ENCODE measurements around the gene COPZ2. TPM values are rescaled to one million over a fixed set of nuclear protein-coding genes. Genes with fewer than 3 reads are reported as not detected.

The COPZ2 gene
- total RNA-seq, 1 experiment from 2014 or later: not detected

DNA sequence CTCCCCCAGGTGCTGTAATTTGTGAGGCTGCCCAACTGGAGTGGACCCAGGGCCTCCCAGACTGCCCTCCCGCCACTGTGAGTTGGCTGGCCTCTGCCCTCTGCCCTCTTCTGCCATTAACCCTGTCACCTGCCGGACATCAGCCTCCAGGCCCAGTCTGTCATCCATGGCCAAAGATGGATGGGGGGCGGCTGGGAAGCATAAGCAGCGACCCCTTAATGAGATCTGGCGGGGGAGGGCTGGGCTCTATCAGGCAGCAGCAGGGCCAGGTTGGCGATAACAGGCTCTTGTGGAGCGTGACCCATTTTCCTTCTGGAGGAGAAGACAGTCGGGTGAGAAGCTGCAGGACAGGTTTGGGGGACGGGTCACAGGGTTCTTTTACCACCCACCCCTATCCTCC lies 41.4 kb downstream of the COPZ2 start:
- Histone ChIP-seq H3K27me3 (replicated peaks; ENCODE audit: insufficient read depth, low read depth, low read length, poor library complexity) (no peaks in the 10 kb centered on the region), H3K9me3 (ENCODE audit: low read depth, low read length, poor library complexity, severe bottlenecking) (no peaks in the 10 kb centered on the region), H3K4me1 (ENCODE audit: insufficient read depth, low read length, poor library complexity, severe bottlenecking) (peaks cover 17% of the 10 kb centered on the region), H3K4me3 (ENCODE audit: low read depth, low read length, poor library complexity, severe bottlenecking) (no peak overlapping the region), H3K36me3 (ENCODE audit: insufficient read depth, low read length, poor library complexity, severe bottlenecking) (no peaks in the 10 kb centered on the region), H3K27ac (ENCODE audit: low read depth, low read length, poor library complexity, severe bottlenecking) (no peak overlapping the region)
- CTCF ChIA-PET: no interaction called here
- POLR2A ChIA-PET (ENCODE audit: low non-redundant PET): no interaction called here
- DNase-seq (ENCODE audit: low spot score): no peak
- intact Hi-C loops (cut with micrococcal nuclease; ENCODE audit: unreplicated experiment): no loop called here
- TF ChIP-seq EZH2 (IDR thresholded peaks at IDR 0.05; ENCODE audit: borderline replicate concordance, low read depth, low read length, poor library complexity, severe bottlenecking): no peak
- TF ChIP-seq, protein P1, sequence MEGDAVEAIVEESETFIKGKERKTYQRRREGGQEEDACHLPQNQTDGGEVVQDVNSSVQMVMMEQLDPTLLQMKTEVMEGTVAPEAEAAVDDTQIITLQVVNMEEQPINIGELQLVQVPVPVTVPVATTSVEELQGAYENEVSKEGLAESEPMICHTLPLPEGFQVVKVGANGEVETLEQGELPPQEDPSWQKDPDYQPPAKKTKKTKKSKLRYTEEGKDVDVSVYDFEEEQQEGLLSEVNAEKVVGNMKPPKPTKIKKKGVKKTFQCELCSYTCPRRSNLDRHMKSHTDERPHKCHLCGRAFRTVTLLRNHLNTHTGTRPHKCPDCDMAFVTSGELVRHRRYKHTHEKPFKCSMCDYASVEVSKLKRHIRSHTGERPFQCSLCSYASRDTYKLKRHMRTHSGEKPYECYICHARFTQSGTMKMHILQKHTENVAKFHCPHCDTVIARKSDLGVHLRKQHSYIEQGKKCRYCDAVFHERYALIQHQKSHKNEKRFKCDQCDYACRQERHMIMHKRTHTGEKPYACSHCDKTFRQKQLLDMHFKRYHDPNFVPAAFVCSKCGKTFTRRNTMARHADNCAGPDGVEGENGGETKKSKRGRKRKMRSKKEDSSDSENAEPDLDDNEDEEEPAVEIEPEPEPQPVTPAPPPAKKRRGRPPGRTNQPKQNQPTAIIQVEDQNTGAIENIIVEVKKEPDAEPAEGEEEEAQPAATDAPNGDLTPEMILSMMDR (conservative IDR thresholded peaks at IDR 0.05; ENCODE audit: low read depth, low read length): no peak
- no TSS peak for BruUV-seq (replicated peaks)

DNA sequence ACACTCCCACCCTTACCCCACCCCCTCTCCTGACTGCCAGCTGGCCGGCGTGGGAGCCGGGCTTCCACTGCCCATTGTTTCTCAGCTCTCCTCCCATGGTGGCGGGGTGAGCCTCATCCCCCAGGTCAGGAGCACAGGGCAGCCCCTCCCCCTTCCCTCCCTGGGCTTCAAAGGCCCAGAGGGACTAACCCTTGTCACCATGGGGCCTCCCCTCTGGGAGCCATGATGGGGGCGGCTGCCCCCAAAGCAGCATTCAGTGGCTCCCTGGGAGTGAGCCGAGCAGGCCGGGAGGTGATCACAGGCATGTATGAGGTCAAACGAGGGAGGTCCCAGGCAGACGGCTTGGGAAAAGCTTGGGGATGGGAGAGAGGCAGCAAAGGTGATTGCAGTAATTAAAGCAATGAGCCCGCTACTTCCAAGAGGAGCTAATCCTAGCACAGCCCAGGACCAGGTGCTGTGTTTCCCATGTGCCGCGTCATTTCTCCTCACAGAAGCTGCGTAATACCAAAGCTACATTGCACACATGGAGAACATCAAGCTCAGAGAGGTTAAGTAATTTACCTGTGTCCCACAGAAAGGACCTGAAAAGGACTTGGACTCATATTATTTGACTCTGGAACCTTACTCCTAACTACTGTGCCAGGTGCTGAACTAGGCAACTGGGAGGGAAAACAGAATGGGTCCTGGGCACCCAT lies 42.2 kb downstream of the COPZ2 start:
- H3K27ac ChIP-seq (ENCODE audit: low read depth, low read length, poor library complexity, severe bottlenecking): no peak overlapping the region
- no peaks in the 10 kb centered on the region for H3K36me3 ChIP-seq (ENCODE audit: insufficient read depth, low read length, poor library complexity, severe bottlenecking)
- DNase-seq (ENCODE audit: low spot score): no peak
- no peak overlapping the region for H3K4me3 ChIP-seq (ENCODE audit: low read depth, low read length, poor library complexity, severe bottlenecking)
- no TSS peak for BruUV-seq (replicated peaks)
- H3K4me1 ChIP-seq (ENCODE audit: insufficient read depth, low read length, poor library complexity, severe bottlenecking): peaks cover 14% of the 10 kb centered on the region
- no peaks in the 10 kb centered on the region for H3K9me3 ChIP-seq (ENCODE audit: low read depth, low read length, poor library complexity, severe bottlenecking)
- TF ChIP-seq, protein P1 (conservative IDR thresholded peaks at IDR 0.05; ENCODE audit: low read depth, low read length): no peak
- TF ChIP-seq EZH2 (IDR thresholded peaks at IDR 0.05; ENCODE audit: borderline replicate concordance, low read depth, low read length, poor library complexity, severe bottlenecking): no peak
- POLR2A ChIA-PET (ENCODE audit: low non-redundant PET): no interaction called here
- no peaks in the 10 kb centered on the region for H3K27me3 ChIP-seq (replicated peaks; ENCODE audit: insufficient read depth, low read depth, low read length, poor library complexity)
- intact Hi-C loops (cut with micrococcal nuclease; ENCODE audit: unreplicated experiment): no loop called here
- CTCF ChIA-PET: no interaction called here

DNA sequence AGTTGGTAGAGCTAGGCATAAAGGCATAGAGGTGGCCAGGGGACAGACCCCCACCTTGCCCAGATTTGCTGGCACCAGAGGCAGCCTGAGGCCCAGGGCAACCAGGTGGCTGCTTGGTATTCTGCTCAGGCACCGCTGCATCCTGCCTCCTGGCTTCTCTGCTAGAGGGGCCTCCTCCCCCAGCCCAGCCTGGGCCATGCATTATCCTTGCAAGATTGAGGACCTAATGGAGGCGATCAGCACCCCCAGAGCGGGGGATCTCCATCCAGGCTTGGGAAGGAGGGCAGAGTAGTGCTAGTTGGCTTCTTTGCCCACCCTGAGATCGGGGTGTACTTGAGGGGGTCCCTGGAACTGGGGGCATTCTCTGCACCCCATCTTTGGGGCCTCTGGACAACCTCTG lies 42.9 kb downstream of the COPZ2 start:
- Histone ChIP-seq H3K4me1 (ENCODE audit: insufficient read depth, low read length, poor library complexity, severe bottlenecking) (peaks cover 7% of the 10 kb centered on the region), H3K27me3 (replicated peaks; ENCODE audit: insufficient read depth, low read depth, low read length, poor library complexity) (no peaks in the 10 kb centered on the region), H3K27ac (ENCODE audit: low read depth, low read length, poor library complexity, severe bottlenecking) (no peak overlapping the region)

More for the DNA sequence above, 42.9 kb downstream of the COPZ2 start:
- no peak for DNase-seq (ENCODE audit: low spot score)
- Histone ChIP-seq H3K36me3 (ENCODE audit: insufficient read depth, low read length, poor library complexity, severe bottlenecking) (no peaks in the 10 kb centered on the region), H3K4me3 (ENCODE audit: low read depth, low read length, poor library complexity, severe bottlenecking) (no peak overlapping the region), H3K9me3 (ENCODE audit: low read depth, low read length, poor library complexity, severe bottlenecking) (no peaks in the 10 kb centered on the region)
- intact Hi-C loops (cut with micrococcal nuclease; ENCODE audit: unreplicated experiment): no loop called here
- ChIA-PET CTCF (no interaction called here), POLR2A (ENCODE audit: low non-redundant PET) (no interaction called here)
- BruUV-seq (replicated peaks): no TSS peak
- no peak for TF ChIP-seq EZH2 (IDR thresholded peaks at IDR 0.05; ENCODE audit: borderline replicate concordance, low read depth, low read length, poor library complexity, severe bottlenecking)
- TF ChIP-seq, protein P1 (conservative IDR thresholded peaks at IDR 0.05; ENCODE audit: low read depth, low read length): no peak
